Gastrocnemius medialis (tissue), 4 donors: ENCODE measurements around the gene ZNF836. TPM values are rescaled to one million over a fixed set of nuclear protein-coding genes. Genes with fewer than 3 reads are reported as not detected.

ENCODE experiments used
- ATAC-seq, 2 donors: fragments of 150-250 bp; one replicate each; pipeline ENCODE4 v1.9.1; 2016
- DNase-seq, 2 donors: peaks; one replicate each; pipeline ENCODE4 v3.0.0-alpha.2; 2019
- H3K27ac ChIP-seq, 4 donors: fragments of 200-600 bp; sonication (generic); 1 replicate in 1 of 4; 2 replicates in 3 of 4; pipeline ENCODE4 v1.5.1; 2016 to 2018; ENCODE audit warnings: mild to moderate bottlenecking in 2 of 4, moderate library complexity in 1 of 4
- H3K27me3 ChIP-seq, 3 donors: fragments of 200-600 bp; sonication (generic) in 2 of 3; 1 replicate in 1 of 3; 2 replicates in 2 of 3; pipeline versions ENCODE4 v1.5.1 to v1.6.0; 2016 to 2019; ENCODE audit warnings: mild to moderate bottlenecking in 1 of 3, moderate library complexity in 1 of 3
- H3K36me3 ChIP-seq, 2 donors: fragments of 200-600 bp; sonication (generic) in 1 of 2; one replicate each; pipeline ENCODE4 v1.5.1; 2017 to 2018
- H3K4me1 ChIP-seq, 2 donors: fragments of 200-600 bp; sonication (generic) in 1 of 2; one replicate each; pipeline ENCODE4 v1.5.1; 2016 to 2017; ENCODE audit warnings: mild to moderate bottlenecking in 2 of 2
- H3K4me3 ChIP-seq, 4 donors: fragments of 200-600 bp; sonication (generic) in 3 of 4; 1 replicate in 1 of 4; 2 replicates in 3 of 4; pipeline ENCODE4 v1.5.1; 2016 to 2019; ENCODE audit warnings: mild to moderate bottlenecking in 2 of 4
- H3K9me3 ChIP-seq, 3 donors: fragments of 200-600 bp; sonication (generic) in 2 of 3; 1 replicate in 1 of 3; 2 replicates in 2 of 3; pipeline ENCODE4 v1.5.1; 2016 to 2019
- CTCF ChIP-seq, 5 experiments: fragments of 450-650 bp in 3 of 5; fragments of 200-600 bp in 2 of 5; sonication (generic) in 2 of 5; IDR thresholded peaks in 4 of 5; conservative IDR thresholded peaks in 1 of 5; 1 replicate in 4 of 5; 2 replicates in 1 of 5; pipeline ENCODE4 v1.5.1; 2016 to 2019; ENCODE audit warnings: antibody characterized with exemption in 5 of 5, mild to moderate bottlenecking in 3 of 5, moderate library complexity in 3 of 5
- POLR2A ChIP-seq, 2 donors: fragments of 450-650 bp; IDR thresholded peaks; one replicate each; pipeline ENCODE4 v1.6.1; 2017; ENCODE audit warnings: antibody characterized with exemption in 2 of 2, mild to moderate bottlenecking in 2 of 2, moderate library complexity in 2 of 2
- in situ Hi-C, 4 donors: fragments of 200-750 bp; cut with MboI; loops; one replicate each; pipeline versions ENCODE4 v1.15.0 to v1.8.0; 2017; ENCODE audit warnings: low sequenced_read_pairs in 4 of 4
- intact Hi-C: fragments of 100-400 bp; cut with DNase I; formaldehyde crosslinking; loops from one replicate; pipeline ENCODE4 v1.15.1; 2023; ENCODE audit warnings: low total_unique reads
- total RNA-seq, 4 donors: library from RNA; depleted of rRNA; stranded (reverse); fragments of >200 nt; gene quantifications; one replicate each; pipeline versions ENCODE4 v1.1.0 to v1.2.3, GENCODE V29; 2016

ZNF836 gene
- total RNA-seq, 4 donors from 2014 or later: 1.2 to 4.9 (median 2.3) TPM

GRCh38 chr19:52139252-52140031 is 32.0 kb downstream of the ZNF836 start, which contains the start of gene ZNF616:
ZNF616 (minus strand) TSS chr19:52139938; CDS start chr19:52130512, 9,426 bp downstream.
- peak; percentile 96 for DNase-seq
- Histone ChIP-seq H3K4me1 (peaks cover 12 to 21% of the 10 kb centered on the region in 2 donors), H3K27ac (peak within 1 kb of the TSS; percentile 88 to 96 (median 93)), H3K9me3 (no peaks in the 10 kb centered on the region), H3K27me3 (no peaks in the 10 kb centered on the region), H3K36me3 (no peaks in the 10 kb centered on the region), H3K4me3 (peak within 1 kb of the TSS; percentile 71 to 94 (median 87))
- intact Hi-C loops: loop anchor here (1.0 to 2.0 kb wide), 5 partner anchors 32 to 387 kb away; partner anchors contain the start of genes ZNF766, ZNF808 and ZNF836
- peak; percentile 97 for ATAC-seq
- TF ChIP-seq CTCF (IDR thresholded peaks at IDR 0.05 in 4 of 5, conservative IDR thresholded peaks at IDR 0.05 in 1 of 5) (peak; percentile 74 to 94 (median 87)), POLR2A (IDR thresholded peaks at IDR 0.05) (peak; percentile 63 to 71)
- in situ Hi-C loops: loop anchor here (5.0 kb wide), 2 partner anchors 98 to 103 kb away; no protein-coding TSS in a partner anchor

GRCh38 chr19:52138983-52139251 is 32.5 kb downstream of the ZNF836 start:
- H3K36me3 ChIP-seq: no peaks in the 10 kb centered on the region
- no peak for DNase-seq
- H3K9me3 ChIP-seq: no peaks in the 10 kb centered on the region
- H3K27ac ChIP-seq: peak overlapping the region; percentile 88 to 96 (median 93)
- H3K4me3 ChIP-seq: peak overlapping the region; percentile 71 to 94 (median 87)
- H3K27me3 ChIP-seq: no peaks in the 10 kb centered on the region
- ATAC-seq: no peak
- TF ChIP-seq POLR2A (IDR thresholded peaks at IDR 0.05): no peak
- no peak for TF ChIP-seq CTCF (IDR thresholded peaks at IDR 0.05 in 4 of 5, conservative IDR thresholded peaks at IDR 0.05 in 1 of 5)
- peaks cover 12 to 21% of the 10 kb centered on the region in 2 donors for H3K4me1 ChIP-seq
- intact Hi-C loops: loop anchor here (1.0 to 2.0 kb wide), 4 partner anchors 50 to 388 kb away; partner anchors contain the start of genes ZNF766 and ZNF808
- in situ Hi-C loops: no loop called here

GRCh38 chr19:52138278-52138982 is 33.0 kb downstream of the ZNF836 start:
- Histone ChIP-seq H3K27ac (peak overlapping the region; percentile 88 to 96 (median 93)), H3K4me3 (peak overlapping the region; percentile 71 to 94 (median 87)), H3K4me1 (peaks cover 12 to 21% of the 10 kb centered on the region in 2 donors), H3K27me3 (no peaks in the 10 kb centered on the region), H3K36me3 (no peaks in the 10 kb centered on the region), H3K9me3 (no peaks in the 10 kb centered on the region)
- no peak for TF ChIP-seq CTCF (IDR thresholded peaks at IDR 0.05 in 4 of 5, conservative IDR thresholded peaks at IDR 0.05 in 1 of 5)
- TF ChIP-seq POLR2A (IDR thresholded peaks at IDR 0.05): no peak
- ATAC-seq (no peak), DNase-seq (peak in 1 of 2 donors; percentile 3)
- in situ Hi-C loops: no loop called here
- intact Hi-C loops: loop anchor here (2.0 kb wide), 1 partner anchor 388 kb away; the partner anchor contains the start of gene ZNF808

- no peak overlapping the region for H3K27ac ChIP-seq
- intact Hi-C loops (no loop called here), in situ Hi-C loops (no loop called here)
- TF ChIP-seq POLR2A (IDR thresholded peaks at IDR 0.05): no peak
- TF ChIP-seq CTCF (IDR thresholded peaks at IDR 0.05 in 4 of 5, conservative IDR thresholded peaks at IDR 0.05 in 1 of 5): no peak
- H3K4me3 ChIP-seq: peak overlapping the region in 1 of 4 donors; percentile 34
- no peak for ATAC-seq
- H3K36me3 ChIP-seq: peaks cover 37 to 100% of the 10 kb centered on the region in 2 donors
- no peaks in the 10 kb centered on the region for H3K27me3 ChIP-seq
- H3K9me3 ChIP-seq: peaks cover 25 to 89% (median 42%) of the 10 kb centered on the region in 3 donors
- H3K4me1 ChIP-seq: no peaks in the 10 kb centered on the region
- no peak for DNase-seq
These were observed 51.1 kb downstream of the ZNF836 start for GRCh38 chr19:52120286-52120685.
